ENCODE measurements around the gene ZNF593.

GRCh38 chr1:26180010-26180506 is 10.3 kb downstream of the ZNF593 start:
- TF ChIP-seq EZH2 (IDR thresholded peaks at IDR 0.05; ENCODE audit: borderline replicate concordance, low read length) (no peak), CTCF (conservative IDR thresholded peaks at IDR 0.05 in 1 of 2, IDR thresholded peaks at IDR 0.05 in 1 of 2; ENCODE audit: extremely low read depth in 1 of 2, insufficient read depth in 1 of 2, low read depth in 1 of 2, low read length in 2 of 2) (no peak)
